Mucosa of descending colon (tissue), 3 donors: ENCODE results near the gene ABCC11. TPM values are rescaled to one million over a fixed set of nuclear protein-coding genes. Genes with fewer than 3 reads are reported as not detected.

ENCODE experiments used
- ATAC-seq: fragments of 200-7000 bp; cut with Tn5 transposase; one replicate; pipeline ENCODE4 v1.9.1; 2020; ENCODE audit warnings: mild to moderate bottlenecking, moderate library complexity
- DNase-seq, 3 donors: peaks; one replicate each; pipeline ENCODE4 v3.0.0-alpha.2; 2020
- H3K36me3 ChIP-seq: fragments of 200-600 bp; one replicate; pipeline ENCODE4 v1.8.0; 2021; ENCODE audit warnings: low read depth, mild to moderate bottlenecking
- H3K4me1 ChIP-seq: fragments of 200-600 bp; one replicate; pipeline ENCODE4 v1.8.0; 2021; ENCODE audit warnings: low read depth, mild to moderate bottlenecking
- H3K4me3 ChIP-seq: fragments of 200-600 bp; one replicate; pipeline ENCODE4 v1.8.0; 2021; ENCODE audit warnings: mild to moderate bottlenecking
- H3K9me3 ChIP-seq: fragments of 200-600 bp; one replicate; pipeline ENCODE4 v1.8.0; 2021; ENCODE audit warnings: mild to moderate bottlenecking
- CTCF ChIP-seq: fragments of 200-600 bp; IDR thresholded peaks from one replicate; pipeline ENCODE4 v1.8.0; 2022; ENCODE audit warnings: antibody characterized with exemption, mild to moderate bottlenecking
- intact Hi-C, 2 donors: fragments of 100-400 bp; cut with DNase I in 1 of 2; cut with micrococcal nuclease in 1 of 2; formaldehyde crosslinking; loops; one replicate each; pipeline versions ENCODE4 v1.11.0 to v1.11.1; 2022; cut with DNase I, micrococcal nuclease
- total RNA-seq, 3 donors: library from RNA; stranded (reverse); fragmentation: NEBNext Ultra II Directional in 2 of 3; extraction: Animal tissue kit (Norgen Biotek cat#: 25700) in 2 of 3; gene quantifications; one replicate each; pipeline versions ENCODE4 v1.2.1 to v1.2.4, GENCODE V29; 2021 to 2023
- donor health status: DM: no; HTN: no; CAD: no; lungs with moderate emphysema.
- donor health status: DM: no; HTN: no; CAD: no.
- donor health status: DM: no; HTN: yes; CAD: no.

Gene ABCC11
- total RNA-seq, 3 donors from 2014 or later, result 0.32 to 0.35 (median 0.34) TPM

- ATAC-seq (no peak), DNase-seq (no peak)
- Histone ChIP-seq H3K4me1 (no peaks in the 10 kb centered on the region), H3K9me3 (no peaks in the 10 kb centered on the region), H3K36me3 (no peaks in the 10 kb centered on the region), H3K4me3 (no peak overlapping the region)
- intact Hi-C loops, result no loop called here
- no peak for TF ChIP-seq CTCF
Observed at GRCh38 chr16:48126801-48127644, 120.3 kb downstream of the ABCC11 start.

- H3K9me3 ChIP-seq, result no peaks in the 10 kb centered on the region
- TF ChIP-seq CTCF, result no peak
- ATAC-seq (no peak), DNase-seq (no peak)
- intact Hi-C loops, result no loop called here
- H3K4me3 ChIP-seq, result no peak overlapping the region
- H3K36me3 ChIP-seq, result no peaks in the 10 kb centered on the region
- no peaks in the 10 kb centered on the region for H3K4me1 ChIP-seq
Observed at GRCh38 chr16:48125888-48126287, 121.5 kb downstream of the ABCC11 start.

- ATAC-seq (no peak), DNase-seq (no peak)
- no peaks in the 10 kb centered on the region for H3K4me1 ChIP-seq
- H3K9me3 ChIP-seq, result no peaks in the 10 kb centered on the region
- intact Hi-C loops, result no loop called here
- no peak overlapping the region for H3K4me3 ChIP-seq
- no peak for TF ChIP-seq CTCF
- no peaks in the 10 kb centered on the region for H3K36me3 ChIP-seq
Observed at GRCh38 chr16:48124266-48124665, 123.1 kb downstream of the ABCC11 start.

GRCh38 chr16:48123104-48123788, 124.1 kb downstream of the ABCC11 start:
- DNase-seq (no peak), ATAC-seq (no peak)
- H3K4me1 ChIP-seq, result no peaks in the 10 kb centered on the region
- H3K36me3 ChIP-seq, result no peaks in the 10 kb centered on the region
- H3K9me3 ChIP-seq, result no peaks in the 10 kb centered on the region
- H3K4me3 ChIP-seq, result no peak overlapping the region
- intact Hi-C loops, result no loop called here
- no peak for TF ChIP-seq CTCF

GRCh38 chr16:48121276-48121675, 126.1 kb downstream of the ABCC11 start:
- TF ChIP-seq CTCF, result no peak
- H3K4me1 ChIP-seq, result no peaks in the 10 kb centered on the region
- no peaks in the 10 kb centered on the region for H3K9me3 ChIP-seq
- no peaks in the 10 kb centered on the region for H3K36me3 ChIP-seq
- DNase-seq (no peak), ATAC-seq (no peak)
- no peak overlapping the region for H3K4me3 ChIP-seq
- intact Hi-C loops, result no loop called here
